ENCODE results near the gene PYGL.
"Not testable (repeated sequence)": the region's sequence is repeated elsewhere in the genome, so short reads cannot be mapped to it uniquely, and the experiment has no call there.

Gene PYGL

GRCh38 chr14:50901361-50901760, 42.9 kb downstream of the PYGL start:
- no peak overlapping the region for H3K27ac ChIP-seq (replicated peaks)

DNA sequence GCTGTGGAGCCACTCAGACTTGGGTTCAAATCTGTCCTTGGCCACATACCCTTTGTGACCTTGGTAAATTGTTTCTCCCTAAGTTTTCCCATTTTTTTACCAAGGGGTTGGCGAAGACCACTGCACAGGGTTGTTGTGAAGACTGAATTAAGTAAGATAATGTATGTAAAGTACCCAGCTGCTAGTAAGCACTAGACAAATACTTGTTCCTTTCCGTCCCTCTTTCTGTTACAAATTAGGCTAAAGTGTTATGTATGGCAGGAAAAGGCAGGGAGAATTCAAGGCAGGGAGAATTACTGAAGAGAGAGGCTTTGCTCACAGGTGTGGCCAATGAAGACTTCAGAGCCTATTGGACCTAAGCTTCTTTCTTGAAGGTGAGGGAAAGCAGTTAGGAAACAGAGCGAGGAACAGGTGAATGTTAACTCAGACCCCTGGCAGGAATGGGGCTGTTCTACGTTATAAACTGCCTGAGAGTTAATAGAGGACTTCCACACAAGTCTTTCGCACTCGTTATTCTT, 46.6 kb downstream of the PYGL start:
- DNase-seq (ENCODE audit: low read depth in 1 of 2, low spot score in 1 of 2): no peak
- H3K27ac ChIP-seq (replicated peaks): no peak overlapping the region
- TF ChIP-seq GABPA (IDR thresholded peaks at IDR 0.05; ENCODE audit: low read depth) (no peak), SPI1 (IDR thresholded peaks at IDR 0.05; ENCODE audit: borderline replicate concordance, low read depth) (no peak), POLR2AphosphoS5 (IDR thresholded peaks at IDR 0.05; ENCODE audit: low read depth) (no peak)
- TF ChIP-seq, protein P1, sequence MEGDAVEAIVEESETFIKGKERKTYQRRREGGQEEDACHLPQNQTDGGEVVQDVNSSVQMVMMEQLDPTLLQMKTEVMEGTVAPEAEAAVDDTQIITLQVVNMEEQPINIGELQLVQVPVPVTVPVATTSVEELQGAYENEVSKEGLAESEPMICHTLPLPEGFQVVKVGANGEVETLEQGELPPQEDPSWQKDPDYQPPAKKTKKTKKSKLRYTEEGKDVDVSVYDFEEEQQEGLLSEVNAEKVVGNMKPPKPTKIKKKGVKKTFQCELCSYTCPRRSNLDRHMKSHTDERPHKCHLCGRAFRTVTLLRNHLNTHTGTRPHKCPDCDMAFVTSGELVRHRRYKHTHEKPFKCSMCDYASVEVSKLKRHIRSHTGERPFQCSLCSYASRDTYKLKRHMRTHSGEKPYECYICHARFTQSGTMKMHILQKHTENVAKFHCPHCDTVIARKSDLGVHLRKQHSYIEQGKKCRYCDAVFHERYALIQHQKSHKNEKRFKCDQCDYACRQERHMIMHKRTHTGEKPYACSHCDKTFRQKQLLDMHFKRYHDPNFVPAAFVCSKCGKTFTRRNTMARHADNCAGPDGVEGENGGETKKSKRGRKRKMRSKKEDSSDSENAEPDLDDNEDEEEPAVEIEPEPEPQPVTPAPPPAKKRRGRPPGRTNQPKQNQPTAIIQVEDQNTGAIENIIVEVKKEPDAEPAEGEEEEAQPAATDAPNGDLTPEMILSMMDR (IDR thresholded peaks at IDR 0.05; ENCODE audit: insufficient read depth, low read length): no peak
- TF ChIP-seq, protein P2, sequence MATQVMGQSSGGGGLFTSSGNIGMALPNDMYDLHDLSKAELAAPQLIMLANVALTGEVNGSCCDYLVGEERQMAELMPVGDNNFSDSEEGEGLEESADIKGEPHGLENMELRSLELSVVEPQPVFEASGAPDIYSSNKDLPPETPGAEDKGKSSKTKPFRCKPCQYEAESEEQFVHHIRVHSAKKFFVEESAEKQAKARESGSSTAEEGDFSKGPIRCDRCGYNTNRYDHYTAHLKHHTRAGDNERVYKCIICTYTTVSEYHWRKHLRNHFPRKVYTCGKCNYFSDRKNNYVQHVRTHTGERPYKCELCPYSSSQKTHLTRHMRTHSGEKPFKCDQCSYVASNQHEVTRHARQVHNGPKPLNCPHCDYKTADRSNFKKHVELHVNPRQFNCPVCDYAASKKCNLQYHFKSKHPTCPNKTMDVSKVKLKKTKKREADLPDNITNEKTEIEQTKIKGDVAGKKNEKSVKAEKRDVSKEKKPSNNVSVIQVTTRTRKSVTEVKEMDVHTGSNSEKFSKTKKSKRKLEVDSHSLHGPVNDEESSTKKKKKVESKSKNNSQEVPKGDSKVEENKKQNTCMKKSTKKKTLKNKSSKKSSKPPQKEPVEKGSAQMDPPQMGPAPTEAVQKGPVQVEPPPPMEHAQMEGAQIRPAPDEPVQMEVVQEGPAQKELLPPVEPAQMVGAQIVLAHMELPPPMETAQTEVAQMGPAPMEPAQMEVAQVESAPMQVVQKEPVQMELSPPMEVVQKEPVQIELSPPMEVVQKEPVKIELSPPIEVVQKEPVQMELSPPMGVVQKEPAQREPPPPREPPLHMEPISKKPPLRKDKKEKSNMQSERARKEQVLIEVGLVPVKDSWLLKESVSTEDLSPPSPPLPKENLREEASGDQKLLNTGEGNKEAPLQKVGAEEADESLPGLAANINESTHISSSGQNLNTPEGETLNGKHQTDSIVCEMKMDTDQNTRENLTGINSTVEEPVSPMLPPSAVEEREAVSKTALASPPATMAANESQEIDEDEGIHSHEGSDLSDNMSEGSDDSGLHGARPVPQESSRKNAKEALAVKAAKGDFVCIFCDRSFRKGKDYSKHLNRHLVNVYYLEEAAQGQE (IDR thresholded peaks at IDR 0.05; ENCODE audit: insufficient replicate concordance, low read depth): no peak
- H3K4me3 ChIP-seq (replicated peaks; ENCODE audit: insufficient read depth, low read length): no peak overlapping the region
- H3K27me3 ChIP-seq (ENCODE audit: insufficient read depth, poor library complexity, severe bottlenecking): no peaks in the 10 kb centered on the region

More at GRCh38 chr14:50901361-50901760, 42.9 kb downstream of the PYGL start:
- TF ChIP-seq, protein P1 (IDR thresholded peaks at IDR 0.05; ENCODE audit: insufficient read depth, low read length): no peak
- TF ChIP-seq POLR2AphosphoS5 (IDR thresholded peaks at IDR 0.05; ENCODE audit: low read depth) (no peak), GABPA (IDR thresholded peaks at IDR 0.05; ENCODE audit: low read depth) (no peak), SPI1 (IDR thresholded peaks at IDR 0.05; ENCODE audit: borderline replicate concordance, low read depth) (no peak)
- TF ChIP-seq, protein P2 (IDR thresholded peaks at IDR 0.05; ENCODE audit: insufficient replicate concordance, low read depth): no peak
- Histone ChIP-seq H3K4me3 (replicated peaks; ENCODE audit: insufficient read depth, low read length) (no peak overlapping the region), H3K27me3 (ENCODE audit: insufficient read depth, poor library complexity, severe bottlenecking) (no peaks in the 10 kb centered on the region)
- no peak for DNase-seq (ENCODE audit: low read depth in 1 of 2, low spot score in 1 of 2)

DNA sequence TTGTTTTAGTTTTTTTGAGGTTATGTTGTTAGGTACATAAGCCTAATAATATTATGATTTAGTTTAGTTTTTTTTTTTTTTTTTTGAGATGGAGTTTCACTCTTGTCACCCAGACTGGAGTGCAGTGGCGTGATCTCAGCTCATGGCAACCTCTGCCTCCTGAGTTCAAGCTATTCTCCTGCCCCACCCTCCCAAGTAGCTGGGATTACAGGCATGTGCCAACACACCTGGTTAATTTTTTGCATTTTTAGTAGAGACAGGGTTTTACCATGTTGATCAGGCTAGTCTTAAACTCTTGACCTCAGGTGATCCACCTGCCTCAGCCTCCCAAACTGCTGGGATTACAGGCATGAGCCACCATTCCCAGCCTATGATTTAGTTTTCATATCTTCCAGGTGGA, 47.3 kb downstream of the PYGL start:
- H3K27me3 ChIP-seq (ENCODE audit: insufficient read depth, poor library complexity, severe bottlenecking); DNase-seq (ENCODE audit: low read depth in 1 of 2, low spot score in 1 of 2); H3K27ac ChIP-seq (replicated peaks); H3K4me3 ChIP-seq (replicated peaks; ENCODE audit: insufficient read depth, low read length): not testable (repeated sequence)

DNA sequence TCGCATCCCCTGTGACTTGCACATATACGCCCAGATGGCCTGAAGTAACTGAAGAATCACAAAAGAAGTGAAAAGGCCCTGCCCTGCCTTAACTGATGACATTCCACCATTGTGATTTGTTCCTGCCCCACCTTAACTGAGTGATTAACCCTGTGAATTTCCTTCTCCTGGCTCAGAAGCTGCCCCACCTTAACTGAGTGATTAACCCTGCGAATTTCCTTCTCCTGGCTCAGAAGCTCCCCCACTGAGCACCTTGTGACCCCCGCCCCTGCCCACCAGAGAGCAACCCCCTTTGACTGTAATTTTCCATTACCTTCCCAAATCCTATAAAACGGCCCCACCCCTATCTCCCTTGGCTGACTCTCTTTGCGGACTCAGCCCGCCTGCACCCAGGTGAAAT, 47.9 kb downstream of the PYGL start:
- not testable (repeated sequence) for H3K27ac ChIP-seq (replicated peaks); H3K4me3 ChIP-seq (replicated peaks; ENCODE audit: insufficient read depth, low read length); H3K27me3 ChIP-seq (ENCODE audit: insufficient read depth, poor library complexity, severe bottlenecking); DNase-seq (ENCODE audit: low read depth in 1 of 2, low spot score in 1 of 2)

- H3K27me3 ChIP-seq (ENCODE audit: insufficient read depth, poor library complexity, severe bottlenecking): no peaks in the 10 kb centered on the region
- TF ChIP-seq, protein P2 (IDR thresholded peaks at IDR 0.05; ENCODE audit: insufficient replicate concordance, low read depth): no peak
- no peak for TF ChIP-seq GABPA (IDR thresholded peaks at IDR 0.05; ENCODE audit: low read depth)
- TF ChIP-seq POLR2AphosphoS5 (IDR thresholded peaks at IDR 0.05; ENCODE audit: low read depth): no peak
- no peak for TF ChIP-seq SPI1 (IDR thresholded peaks at IDR 0.05; ENCODE audit: borderline replicate concordance, low read depth)
- TF ChIP-seq, protein P1 (IDR thresholded peaks at IDR 0.05; ENCODE audit: insufficient read depth, low read length): no peak
- peak in 1 of 2 experiments; percentile 35 for DNase-seq (ENCODE audit: low read depth in 1 of 2, low spot score in 1 of 2)
- H3K27ac ChIP-seq (replicated peaks): no peak overlapping the region
- no peak overlapping the region for H3K4me3 ChIP-seq (replicated peaks; ENCODE audit: insufficient read depth, low read length)
Observed at GRCh38 chr14:50892255-50892654, 52.0 kb downstream of the PYGL start.

All from HL-60 (cell line).